ENCODE data around the gene PTPRG. TPM values are rescaled to one million over a fixed set of nuclear protein-coding genes. Genes with fewer than 3 reads are reported as not detected.

Gene PTPRG
- total and polyA plus RNA-seq, 7 donors: 0.69 to 76.3 (median 62.7) TPM

DNA sequence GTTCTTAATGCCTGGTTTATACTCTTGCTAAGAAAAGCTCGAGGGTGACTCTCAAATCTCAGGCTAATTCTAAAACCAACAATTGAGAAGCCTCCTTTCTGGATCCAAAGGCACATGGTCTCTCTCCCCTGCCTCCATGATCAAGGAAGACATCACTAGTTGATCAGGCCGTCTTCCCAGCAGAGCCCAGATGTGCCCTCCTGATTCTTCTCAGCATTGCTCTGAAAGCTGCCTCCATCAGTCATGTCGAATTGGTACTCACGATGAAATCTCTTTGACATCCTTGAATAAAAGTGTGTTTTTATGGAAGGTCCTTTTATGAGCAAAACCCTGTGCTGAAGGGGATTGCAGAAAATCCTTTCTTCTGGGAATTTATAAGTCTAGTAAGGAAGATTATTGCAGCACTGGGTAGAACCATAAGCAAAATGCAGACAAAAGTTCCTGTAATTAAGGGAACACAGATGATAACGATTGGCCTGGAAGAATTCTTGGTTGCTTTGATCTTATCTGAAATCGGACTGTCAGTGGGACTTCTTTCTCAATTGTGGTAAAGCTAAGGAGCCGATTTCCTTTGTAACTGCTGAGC, 345.9 kb downstream of the PTPRG start:
- peaks cover 0 to 31% (median 19%) of the 10 kb centered on the region in 4 donors for H3K4me1 ChIP-seq
- 90 to 91% methylated on average over 7 of the region's 7 CpGs for WGBS, 2 donors

DNA sequence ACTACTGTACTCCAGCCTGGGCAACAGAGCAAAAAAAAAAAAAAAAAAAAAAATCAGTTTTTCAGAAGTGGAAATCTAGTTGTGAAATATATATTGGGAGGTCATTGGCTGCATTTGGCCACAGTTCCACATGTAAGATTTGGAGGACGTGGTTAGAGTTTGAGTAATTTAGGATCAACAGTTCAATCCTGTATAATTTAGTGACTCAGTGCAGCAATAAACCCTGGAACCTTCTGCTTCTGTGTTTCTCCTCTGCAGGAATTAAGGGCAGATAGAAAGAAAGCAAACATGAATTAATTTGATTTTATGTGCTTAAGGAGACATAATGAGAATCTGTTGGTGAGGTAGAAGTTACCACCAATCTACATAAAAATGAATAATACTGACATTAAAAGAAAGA, 347.0 kb downstream of the PTPRG start:
- Histone ChIP-seq H3K4me3 (no peak overlapping the region), H3K36me3 (no peaks in the 10 kb centered on the region), H3K27me3 (no peaks in the 10 kb centered on the region), H3K27ac (no peak overlapping the region), H3K4me1 (peaks cover 0 to 27% (median 18%) of the 10 kb centered on the region in 4 donors), H3K9me3 (no peaks in the 10 kb centered on the region)
- TF ChIP-seq EP300 (IDR thresholded peaks at IDR 0.05): no peak
- TF ChIP-seq CTCF (IDR thresholded peaks at IDR 0.05): no peak
- no peak for TF ChIP-seq POLR2AphosphoS5 (IDR thresholded peaks at IDR 0.05)
- no peak for TF ChIP-seq POLR2A (IDR thresholded peaks at IDR 0.05)
- WGBS, 2 donors: 10 to 49% methylated on average over 1 of the region's 1 CpG
- no peak for DNase-seq
- intact Hi-C loops (cut with DNase I): no loop called here

More for the DNA sequence above, 345.9 kb downstream of the PTPRG start:
- no peak for DNase-seq
- Histone ChIP-seq H3K4me3 (no peak overlapping the region), H3K27ac (no peak overlapping the region), H3K27me3 (no peaks in the 10 kb centered on the region), H3K9me3 (no peaks in the 10 kb centered on the region), H3K36me3 (no peaks in the 10 kb centered on the region)
- TF ChIP-seq CTCF (IDR thresholded peaks at IDR 0.05) (no peak), POLR2AphosphoS5 (IDR thresholded peaks at IDR 0.05) (no peak), EP300 (IDR thresholded peaks at IDR 0.05) (no peak), POLR2A (IDR thresholded peaks at IDR 0.05) (no peak)
- intact Hi-C loops (cut with DNase I): no loop called here

DNA sequence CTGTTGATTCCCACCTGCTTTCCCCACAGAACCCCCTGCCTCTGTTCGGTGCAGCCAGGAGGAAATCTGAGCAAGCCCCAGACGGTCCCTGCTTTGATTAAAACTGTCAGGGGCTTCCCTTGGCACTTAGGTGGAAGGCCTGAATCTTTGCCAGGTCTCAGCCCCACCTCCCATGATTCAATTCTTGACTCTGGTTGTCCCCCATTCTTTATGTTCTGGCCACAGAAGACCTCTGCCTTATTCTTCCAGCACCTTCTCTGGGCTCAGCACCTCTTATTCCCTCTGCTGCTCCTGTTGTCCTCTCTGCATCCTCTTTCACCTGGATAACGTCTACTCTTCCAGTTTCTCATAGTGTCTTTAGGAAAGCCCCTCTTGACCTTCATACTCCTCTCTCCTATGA, 349.4 kb downstream of the PTPRG start:
- Histone ChIP-seq H3K4me3 (no peak overlapping the region), H3K4me1 (peaks cover 0 to 10% (median 2%) of the 10 kb centered on the region in 4 donors), H3K36me3 (no peaks in the 10 kb centered on the region), H3K9me3 (no peaks in the 10 kb centered on the region), H3K27me3 (no peaks in the 10 kb centered on the region), H3K27ac (no peak overlapping the region)
- DNase-seq: no peak
- intact Hi-C loops (cut with DNase I): no loop called here
- no peak for TF ChIP-seq POLR2AphosphoS5 (IDR thresholded peaks at IDR 0.05)
- TF ChIP-seq EP300 (IDR thresholded peaks at IDR 0.05): no peak
- TF ChIP-seq POLR2A (IDR thresholded peaks at IDR 0.05): no peak
- no peak for TF ChIP-seq CTCF (IDR thresholded peaks at IDR 0.05)
- 87 to 91% methylated on average over 3 of the region's 3 CpGs for WGBS, 2 donors

DNA sequence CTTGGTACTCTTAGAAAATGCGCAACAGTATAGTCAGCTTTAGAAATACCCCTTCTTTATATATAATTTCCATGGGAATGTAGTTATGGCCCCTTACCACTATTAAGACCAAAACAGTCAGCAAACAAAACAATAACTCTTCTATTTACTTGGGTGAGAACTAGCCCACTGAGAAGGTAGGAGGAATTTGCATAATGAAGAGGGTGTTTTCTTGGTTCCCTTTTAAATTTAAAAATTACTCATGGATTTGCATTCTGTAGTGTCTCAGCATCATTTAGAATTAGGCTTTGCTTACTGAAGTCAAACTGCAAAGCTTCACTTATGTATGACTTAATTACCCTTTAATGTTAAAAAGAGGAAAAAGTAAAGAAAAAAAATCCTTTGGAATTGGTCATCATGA, 350.8 kb downstream of the PTPRG start:
- TF ChIP-seq EP300 (IDR thresholded peaks at IDR 0.05) (no peak), CTCF (IDR thresholded peaks at IDR 0.05) (no peak), POLR2A (IDR thresholded peaks at IDR 0.05) (no peak), POLR2AphosphoS5 (IDR thresholded peaks at IDR 0.05) (no peak)
- H3K4me3 ChIP-seq: no peak overlapping the region
- DNase-seq: no peak
- 93 to 98% methylated on average over 1 of the region's 1 CpG for WGBS, 2 donors
- H3K4me1 ChIP-seq: peaks cover 0 to 6% (median 2%) of the 10 kb centered on the region in 4 donors
- no peaks in the 10 kb centered on the region for H3K27me3 ChIP-seq
- no peaks in the 10 kb centered on the region for H3K9me3 ChIP-seq
- H3K36me3 ChIP-seq: no peaks in the 10 kb centered on the region
- intact Hi-C loops (cut with DNase I): no loop called here
- no peak overlapping the region for H3K27ac ChIP-seq

- peaks cover 0 to 15% (median 9%) of the 10 kb centered on the region in 4 donors for H3K4me1 ChIP-seq
- intact Hi-C loops (cut with DNase I): no loop called here
- 82 to 92% methylated on average over 3 of the region's 3 CpGs for WGBS, 2 donors
Measured at GRCh38 chr3:61913701-61914100, 352.3 kb downstream of the PTPRG start.

More at GRCh38 chr3:61913701-61914100, 352.3 kb downstream of the PTPRG start:
- Histone ChIP-seq H3K4me3 (no peak overlapping the region), H3K27ac (no peak overlapping the region), H3K9me3 (no peaks in the 10 kb centered on the region), H3K27me3 (no peaks in the 10 kb centered on the region), H3K36me3 (no peaks in the 10 kb centered on the region)
- TF ChIP-seq POLR2A (IDR thresholded peaks at IDR 0.05) (no peak), EP300 (IDR thresholded peaks at IDR 0.05) (no peak), CTCF (IDR thresholded peaks at IDR 0.05) (no peak), POLR2AphosphoS5 (IDR thresholded peaks at IDR 0.05) (no peak)
- DNase-seq: no peak
